HG02763 (cell line): ENCODE measurements around the gene RAB42.

Experiments used
- ATAC-seq: cut with Tn5 transposase; IDR thresholded peaks from one replicate; pipeline ENCODE4 v1.9.1; 2021; ENCODE audit warnings: mild to moderate bottlenecking, moderate library complexity; ENCODE audit not compliant: unreplicated experiment

RAB42 gene

GRCh38 chr1:28644494-28644893 lies 52.4 kb downstream of the RAB42 start:
- ATAC-seq: no peak
